Keratinocyte (primary cell): Measurements from ENCODE around the gene C11orf58. TPM values are rescaled to one million over a fixed set of nuclear protein-coding genes. Genes with fewer than 3 reads are reported as not detected.

Source experiments
- DNase-seq: peaks from one replicate; pipeline ENCODE4 v3.0.0-alpha.2; 2011; ENCODE audit warnings: low read depth, missing footprints, low spot score
- FAIRE-seq: peaks from 2 replicates; lab custom pipeline; 2011; peaks lifted over from hg19 to GRCh38; lab: Jason Lieb, UNC
- H2AFZ ChIP-seq: 2 replicates; pipeline ENCODE4 v1.6.0; 2012; ENCODE audit warnings: low read length, control low read depth, inconsistent platforms; ENCODE audit not compliant: control insufficient read depth
- H3K27ac ChIP-seq: 2 replicates; pipeline ENCODE4 v1.5.1; 2011; ENCODE audit warnings: low read length; ENCODE audit not compliant: control insufficient read depth, insufficient read depth
- H3K27me3 ChIP-seq: 3 replicates; pipeline ENCODE4 v1.6.0; 2011; ENCODE audit warnings: low read length; ENCODE audit not compliant: control insufficient read depth, insufficient read depth; ENCODE audit errors: extremely low read depth
- H3K36me3 ChIP-seq, 2 experiments: 2 replicates in 1 of 2; 3 replicates in 1 of 2; pipeline ENCODE4 v1.5.1; 2011; ENCODE audit warnings: low read length in 2 of 2, mild to moderate bottlenecking in 1 of 2; ENCODE audit not compliant: control insufficient read depth in 2 of 2, insufficient read depth in 2 of 2; ENCODE audit errors: extremely low read depth in 1 of 2
- H3K4me1 ChIP-seq: 3 replicates; pipeline ENCODE4 v1.5.1; 2011; ENCODE audit warnings: low read length; ENCODE audit not compliant: control insufficient read depth, insufficient read depth; ENCODE audit errors: extremely low read depth
- H3K4me2 ChIP-seq: 3 replicates; pipeline ENCODE4 v1.6.0; 2011; ENCODE audit warnings: low read depth, low read length; ENCODE audit not compliant: control insufficient read depth, insufficient read depth; ENCODE audit errors: extremely low read depth
- H3K4me3 ChIP-seq, 3 experiments: fragments of 200-600 bp in 1 of 3; sonication (generic) in 1 of 3; 2 replicates in 2 of 3; 3 replicates in 1 of 3; pipeline ENCODE4 v1.5.1; 2011 to 2016; ENCODE audit warnings: low read length in 3 of 3, mild to moderate bottlenecking in 3 of 3, control low read depth in 2 of 3, inconsistent platforms in 1 of 3, low read depth in 1 of 3, mixed read lengths in 1 of 3, mixed run types in 1 of 3, moderate library complexity in 1 of 3; ENCODE audit not compliant: control insufficient read depth in 2 of 3, insufficient read depth in 2 of 3; ENCODE audit errors: extremely low read depth in 1 of 3
- H3K79me2 ChIP-seq: 2 replicates; pipeline ENCODE4 v1.6.0; 2012; ENCODE audit warnings: low read length; ENCODE audit not compliant: control insufficient read depth, insufficient read depth
- H3K9ac ChIP-seq: 3 replicates; pipeline ENCODE4 v1.6.0; 2011; ENCODE audit warnings: low read length; ENCODE audit not compliant: control insufficient read depth, insufficient read depth; ENCODE audit errors: extremely low read depth
- H3K9me1 ChIP-seq: 3 replicates; pipeline ENCODE4 v1.6.0; 2011; ENCODE audit warnings: low read length; ENCODE audit not compliant: control insufficient read depth, insufficient read depth; ENCODE audit errors: extremely low read depth
- H3K9me3 ChIP-seq: 2 replicates; pipeline ENCODE4 v1.5.1; 2012; ENCODE audit warnings: low read depth, low read length; ENCODE audit not compliant: control insufficient read depth
- H4K20me1 ChIP-seq: 3 replicates; pipeline ENCODE4 v1.6.0; 2011; ENCODE audit warnings: low read length; ENCODE audit not compliant: control insufficient read depth, insufficient read depth; ENCODE audit errors: extremely low read depth
- EZH2 ChIP-seq: IDR thresholded peaks from one replicate; pipeline ENCODE4 v1.6.1; 2012; ENCODE audit warnings: inconsistent platforms, mild to moderate bottlenecking, low read length, moderate library complexity
- dilution Hi-C: fragments of 300-500 bp; cut with MboI; formaldehyde crosslinking; loops from one replicate; pipeline ENCODE4 v1.7.0; 2020; ENCODE audit warnings: low sequenced_read_pairs; ENCODE audit not compliant: extremely low pct_ligation_motif_present
- polyA plus RNA-seq, 5 experiments: library from polyadenylated mRNA; depleted of rRNA in 3 of 5; stranded (reverse) in 3 of 5; stranded (forward) in 1 of 5; unstranded in 1 of 5; fragments of >200 nt; gene quantifications; 1 replicate in 1 of 5; 2 replicates in 3 of 5; 3 replicates in 1 of 5; pipeline versions ENCODE4 v1.2.1 to v1.2.3, GENCODE V29; 2011 to 2012; ENCODE audit warnings: missing spikeins in 2 of 5, low read depth in 1 of 5, low replicate concordance in 1 of 5
- TF ChIP-seq, protein P1 (sequence below), 3 experiments: IDR thresholded peaks in 1 of 3; conservative IDR thresholded peaks in 1 of 3; optimal IDR thresholded peaks in 1 of 3; 2 replicates in 2 of 3; 3 replicates in 1 of 3; pipeline versions ENCODE3 to v1.5.1; 2011; ENCODE audit warnings: low read length in 3 of 3, mild to moderate bottlenecking in 3 of 3, moderate library complexity in 2 of 3, control low read depth in 1 of 3, inconsistent platforms in 1 of 3; ENCODE audit not compliant: insufficient read depth in 2 of 3; ENCODE audit errors: extremely low read depth in 1 of 3

The C11orf58 gene
- polyA plus RNA-seq, 1 donor (not counting 4 experiments of a cell fraction or from before 2014, with no cell fraction given) = 166 TPM

DNA sequence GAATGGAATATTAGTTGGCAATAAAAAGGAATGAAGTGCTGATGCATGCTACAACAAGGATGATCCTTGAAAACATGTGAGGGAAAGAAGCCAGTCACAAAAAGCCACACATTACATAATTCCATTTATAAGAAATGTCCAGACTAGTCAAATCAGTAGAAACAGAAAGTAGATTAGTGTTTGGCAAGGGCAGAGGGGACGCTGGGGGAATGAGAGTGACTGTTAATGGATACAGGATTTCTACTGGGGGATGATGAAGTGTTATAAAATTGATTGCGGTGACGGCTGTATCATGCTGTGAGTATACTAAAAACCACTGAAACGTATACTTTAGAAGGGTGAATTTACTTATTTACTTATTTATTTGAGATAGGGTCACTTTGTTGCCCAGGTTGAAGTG is 57.9 kb downstream of the C11orf58 start:
- H2AFZ ChIP-seq = no peak overlapping the region
- no peak overlapping the region for H3K4me2 ChIP-seq
- no peaks in the 10 kb centered on the region for H3K36me3 ChIP-seq
- H3K9me1 ChIP-seq = no peaks in the 10 kb centered on the region
- H3K27ac ChIP-seq = no peak overlapping the region
- H3K79me2 ChIP-seq = no peaks in the 10 kb centered on the region
- no peak overlapping the region for H3K9ac ChIP-seq
- dilution Hi-C loops = no loop called here
- no peaks in the 10 kb centered on the region for H3K9me3 ChIP-seq
- FAIRE-seq = no peak
- no peak overlapping the region for H3K4me3 ChIP-seq
- H3K4me1 ChIP-seq = peaks cover 11% of the 10 kb centered on the region
- H3K27me3 ChIP-seq = no peaks in the 10 kb centered on the region
- no peak for DNase-seq
- H4K20me1 ChIP-seq = no peaks in the 10 kb centered on the region
- TF ChIP-seq, protein P1, sequence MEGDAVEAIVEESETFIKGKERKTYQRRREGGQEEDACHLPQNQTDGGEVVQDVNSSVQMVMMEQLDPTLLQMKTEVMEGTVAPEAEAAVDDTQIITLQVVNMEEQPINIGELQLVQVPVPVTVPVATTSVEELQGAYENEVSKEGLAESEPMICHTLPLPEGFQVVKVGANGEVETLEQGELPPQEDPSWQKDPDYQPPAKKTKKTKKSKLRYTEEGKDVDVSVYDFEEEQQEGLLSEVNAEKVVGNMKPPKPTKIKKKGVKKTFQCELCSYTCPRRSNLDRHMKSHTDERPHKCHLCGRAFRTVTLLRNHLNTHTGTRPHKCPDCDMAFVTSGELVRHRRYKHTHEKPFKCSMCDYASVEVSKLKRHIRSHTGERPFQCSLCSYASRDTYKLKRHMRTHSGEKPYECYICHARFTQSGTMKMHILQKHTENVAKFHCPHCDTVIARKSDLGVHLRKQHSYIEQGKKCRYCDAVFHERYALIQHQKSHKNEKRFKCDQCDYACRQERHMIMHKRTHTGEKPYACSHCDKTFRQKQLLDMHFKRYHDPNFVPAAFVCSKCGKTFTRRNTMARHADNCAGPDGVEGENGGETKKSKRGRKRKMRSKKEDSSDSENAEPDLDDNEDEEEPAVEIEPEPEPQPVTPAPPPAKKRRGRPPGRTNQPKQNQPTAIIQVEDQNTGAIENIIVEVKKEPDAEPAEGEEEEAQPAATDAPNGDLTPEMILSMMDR (optimal IDR thresholded peaks at IDR 0.05 in 1 of 3, IDR thresholded peaks at IDR 0.05 in 1 of 3, conservative IDR thresholded peaks at IDR 0.05 in 1 of 3; ENCODE audit: extremely low read depth in 1 of 3, insufficient read depth in 2 of 3, low read length in 3 of 3) = no peak
- TF ChIP-seq EZH2 = no peak

DNA sequence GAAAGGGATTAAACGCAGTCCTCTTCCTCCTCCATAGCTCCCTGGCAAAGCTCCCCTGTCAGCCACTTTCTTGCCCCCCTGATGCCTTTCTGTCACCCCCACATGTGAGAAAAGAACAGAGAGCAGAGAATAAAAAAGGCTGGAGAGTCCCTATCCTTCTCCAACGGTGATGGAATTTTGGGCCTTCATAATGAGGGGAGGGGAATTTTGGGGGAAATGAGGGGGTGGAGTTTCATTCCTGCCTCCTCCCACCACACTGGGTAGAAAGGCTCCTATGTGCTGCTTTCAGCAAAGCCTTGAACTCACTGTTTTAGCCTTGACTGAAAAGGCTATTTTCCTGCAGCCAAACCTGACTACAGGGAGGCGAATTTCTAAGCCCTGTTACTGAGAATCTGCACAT is 59.3 kb downstream of the C11orf58 start:
- dilution Hi-C loops = no loop called here
- FAIRE-seq = no peak

More for the DNA sequence above, 59.3 kb downstream of the C11orf58 start:
- Histone ChIP-seq H3K9me3 (no peaks in the 10 kb centered on the region), H3K79me2 (no peaks in the 10 kb centered on the region), H3K27me3 (no peaks in the 10 kb centered on the region), H3K36me3 (no peaks in the 10 kb centered on the region), H3K9me1 (no peaks in the 10 kb centered on the region), H3K27ac (no peak overlapping the region), H3K4me2 (no peak overlapping the region), H3K4me3 (no peak overlapping the region), H2AFZ (no peak overlapping the region), H3K9ac (no peak overlapping the region), H3K4me1 (no peaks in the 10 kb centered on the region), H4K20me1 (no peaks in the 10 kb centered on the region)
- TF ChIP-seq EZH2 = no peak
- TF ChIP-seq, protein P1 (optimal IDR thresholded peaks at IDR 0.05 in 1 of 3, IDR thresholded peaks at IDR 0.05 in 1 of 3, conservative IDR thresholded peaks at IDR 0.05 in 1 of 3; ENCODE audit: extremely low read depth in 1 of 3, insufficient read depth in 2 of 3, low read length in 3 of 3) = no peak
- no peak for DNase-seq
